Keratinocyte (primary cell): Measurements from ENCODE around the gene UGT1A8.

Source experiments
- EZH2 ChIP-seq: IDR thresholded peaks from one replicate; pipeline ENCODE4 v1.6.1; 2012; ENCODE audit warnings: inconsistent platforms, mild to moderate bottlenecking, low read length, moderate library complexity
- TF ChIP-seq, protein P1 (sequence below), 3 experiments: IDR thresholded peaks in 1 of 3; conservative IDR thresholded peaks in 1 of 3; optimal IDR thresholded peaks in 1 of 3; 2 replicates in 2 of 3; 3 replicates in 1 of 3; pipeline versions ENCODE3 to v1.5.1; 2011; ENCODE audit warnings: low read length in 3 of 3, mild to moderate bottlenecking in 3 of 3, moderate library complexity in 2 of 3, control low read depth in 1 of 3, inconsistent platforms in 1 of 3; ENCODE audit not compliant: insufficient read depth in 2 of 3; ENCODE audit errors: extremely low read depth in 1 of 3

DNA sequence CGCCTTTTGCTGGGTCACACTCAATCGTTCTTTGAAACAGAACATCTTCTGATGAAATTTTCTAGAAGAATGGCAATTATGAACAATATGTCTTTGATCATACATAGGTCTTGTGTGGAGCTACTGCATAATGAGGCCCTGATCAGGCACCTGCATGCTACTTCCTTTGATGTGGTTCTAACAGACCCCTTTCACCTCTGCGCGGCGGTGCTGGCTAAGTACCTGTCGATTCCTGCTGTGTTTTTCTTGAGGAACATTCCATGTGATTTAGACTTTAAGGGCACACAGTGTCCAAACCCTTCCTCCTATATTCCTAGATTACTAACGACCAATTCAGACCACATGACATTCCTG lies 95.8 kb downstream of the UGT1A8 start:
- TF ChIP-seq, protein P1, sequence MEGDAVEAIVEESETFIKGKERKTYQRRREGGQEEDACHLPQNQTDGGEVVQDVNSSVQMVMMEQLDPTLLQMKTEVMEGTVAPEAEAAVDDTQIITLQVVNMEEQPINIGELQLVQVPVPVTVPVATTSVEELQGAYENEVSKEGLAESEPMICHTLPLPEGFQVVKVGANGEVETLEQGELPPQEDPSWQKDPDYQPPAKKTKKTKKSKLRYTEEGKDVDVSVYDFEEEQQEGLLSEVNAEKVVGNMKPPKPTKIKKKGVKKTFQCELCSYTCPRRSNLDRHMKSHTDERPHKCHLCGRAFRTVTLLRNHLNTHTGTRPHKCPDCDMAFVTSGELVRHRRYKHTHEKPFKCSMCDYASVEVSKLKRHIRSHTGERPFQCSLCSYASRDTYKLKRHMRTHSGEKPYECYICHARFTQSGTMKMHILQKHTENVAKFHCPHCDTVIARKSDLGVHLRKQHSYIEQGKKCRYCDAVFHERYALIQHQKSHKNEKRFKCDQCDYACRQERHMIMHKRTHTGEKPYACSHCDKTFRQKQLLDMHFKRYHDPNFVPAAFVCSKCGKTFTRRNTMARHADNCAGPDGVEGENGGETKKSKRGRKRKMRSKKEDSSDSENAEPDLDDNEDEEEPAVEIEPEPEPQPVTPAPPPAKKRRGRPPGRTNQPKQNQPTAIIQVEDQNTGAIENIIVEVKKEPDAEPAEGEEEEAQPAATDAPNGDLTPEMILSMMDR (optimal IDR thresholded peaks at IDR 0.05 in 1 of 3, IDR thresholded peaks at IDR 0.05 in 1 of 3, conservative IDR thresholded peaks at IDR 0.05 in 1 of 3; ENCODE audit: extremely low read depth in 1 of 3, insufficient read depth in 2 of 3, low read length in 3 of 3): no peak
- no peak for TF ChIP-seq EZH2
